Activated naive CD4-positive, alpha-beta T cell treated with anti-CD3 and anti-CD28 coated beads, Interleukin-2, amount 50 U/mL, for 72 hours (primary cell): ENCODE results near the gene CD53. TPM values are rescaled to one million over a fixed set of nuclear protein-coding genes. Genes with fewer than 3 reads are reported as not detected.
"Not testable (repeated sequence)": the region's sequence is repeated elsewhere in the genome, so short reads cannot be mapped to it uniquely, and the experiment has no call there.

Source experiments
- ATAC-seq, 2 donors: fragments of 150-1000 bp; cut with Tn5 transposase; 2 replicates each; pipeline ENCODE4 v1.10.0; 2021; ENCODE audit warnings: mild to moderate bottlenecking in 2 of 2, moderate library complexity in 2 of 2
- DNase-seq, 2 donors: peaks; one replicate each; pipeline ENCODE4 v3.0.0; 2021 to 2022; ENCODE audit warnings: low spot score in 2 of 2
- H3K27ac Mint-ChIP-seq, 2 donors: one replicate each; pipeline ENCODE4 v1.8.0; 2022; ENCODE audit warnings: mild to moderate bottlenecking in 2 of 2, mixed read lengths in 2 of 2
- H3K36me3 Mint-ChIP-seq, 2 donors: one replicate each; pipeline ENCODE4 v1.8.0; 2022; ENCODE audit warnings: mixed read lengths in 2 of 2
- H3K9me3 Mint-ChIP-seq, 2 donors: one replicate each; pipeline ENCODE4 v1.8.0; 2022; ENCODE audit warnings: mixed read lengths in 2 of 2
- total RNA-seq, 2 donors: library from RNA; stranded (reverse); gene quantifications; one replicate each; pipeline ENCODE4 v1.2.3, GENCODE V29; 2022

The CD53 gene
- total RNA-seq, 2 donors from 2014 or later = 277 to 329 TPM

- ATAC-seq = no peak
- no peak for DNase-seq
- peaks cover 7 to 11% of the 10 kb centered on the region in 2 donors for H3K36me3 Mint-ChIP-seq
- no peak overlapping the region for H3K27ac Mint-ChIP-seq
- peaks cover 0 to 26% of the 10 kb centered on the region in 2 donors for H3K9me3 Mint-ChIP-seq
These were observed 56.0 kb downstream of the CD53 start for GRCh38 chr1:110928904-110929303.

- peaks cover 14 to 27% of the 10 kb centered on the region in 2 donors for H3K36me3 Mint-ChIP-seq
- not testable (repeated sequence) for DNase-seq
These were observed 58.1 kb downstream of the CD53 start for GRCh38 chr1:110931097-110931496.

GRCh38 chr1:110936567-110936966 is 63.6 kb downstream of the CD53 start:
- DNase-seq (no peak), ATAC-seq (no peak)
- H3K9me3 Mint-ChIP-seq = peaks cover 24 to 41% of the 10 kb centered on the region in 2 donors
- peaks cover 22 to 28% of the 10 kb centered on the region in 2 donors for H3K36me3 Mint-ChIP-seq
- H3K27ac Mint-ChIP-seq = no peak overlapping the region

More at GRCh38 chr1:110931097-110931496, 58.1 kb downstream of the CD53 start:
- H3K27ac Mint-ChIP-seq, ATAC-seq: not testable (repeated sequence)
- H3K9me3 Mint-ChIP-seq = peaks cover 12 to 40% of the 10 kb centered on the region in 2 donors

GRCh38 chr1:110944806-110945205 is 71.9 kb downstream of the CD53 start:
- Mint-ChIP-seq H3K9me3 (peaks cover 2 to 4% of the 10 kb centered on the region in 2 donors), H3K27ac (no peak overlapping the region), H3K36me3 (peaks cover 10 to 24% of the 10 kb centered on the region in 2 donors)
- ATAC-seq = no peak
- no peak for DNase-seq

GRCh38 chr1:110945626-110946025 is 72.7 kb downstream of the CD53 start:
- Mint-ChIP-seq H3K27ac (no peak overlapping the region), H3K9me3 (peaks cover 4 to 9% of the 10 kb centered on the region in 2 donors), H3K36me3 (peaks cover 19 to 32% of the 10 kb centered on the region in 2 donors)
- no peak for ATAC-seq
- DNase-seq = no peak

GRCh38 chr1:110948038-110948810 is 75.3 kb downstream of the CD53 start:
- Mint-ChIP-seq H3K36me3 (peaks cover 36 to 58% of the 10 kb centered on the region in 2 donors), H3K9me3 (peaks cover 7 to 14% of the 10 kb centered on the region in 2 donors), H3K27ac (no peak overlapping the region)
- DNase-seq (no peak), ATAC-seq (no peak)

Other genes starting within 250 kb of the CD53 start
- 10 to 100 TPM in 1 of 2 donors, 1 to 10 TPM in 1; 9.1 to 34.7 TPM for gene KCNA3, start 198.2 kb upstream of the CD53 start, total RNA-seq
- gene LRIF1, start 90.8 kb downstream of the CD53 start, total RNA-seq = 10 to 100 TPM in 1 of 2 donors, 1 to 10 TPM in 1; 6.9 to 15.8 TPM